AG09319 (cell line): ENCODE measurements around the gene SBDS.
A peak's percentile ranks its signal among the peaks of the same experiment; 100 is the strongest.
"Not testable (repeated sequence)": the region's sequence is repeated elsewhere in the genome, so short reads cannot be mapped to it uniquely, and the experiment has no call there.

Experiments used
- DNase-seq: peaks from one replicate; pipeline ENCODE4 v3.0.0-alpha.2; 2010; ENCODE audit warnings: low read depth; ENCODE audit errors: extremely low read depth
- TF ChIP-seq, protein P1 (sequence below): IDR thresholded peaks from 2 replicates; pipeline ENCODE4 v1.5.1; 2011; ENCODE audit warnings: low read depth, mild to moderate bottlenecking, inconsistent platforms, low read length, moderate library complexity

SBDS gene

DNA sequence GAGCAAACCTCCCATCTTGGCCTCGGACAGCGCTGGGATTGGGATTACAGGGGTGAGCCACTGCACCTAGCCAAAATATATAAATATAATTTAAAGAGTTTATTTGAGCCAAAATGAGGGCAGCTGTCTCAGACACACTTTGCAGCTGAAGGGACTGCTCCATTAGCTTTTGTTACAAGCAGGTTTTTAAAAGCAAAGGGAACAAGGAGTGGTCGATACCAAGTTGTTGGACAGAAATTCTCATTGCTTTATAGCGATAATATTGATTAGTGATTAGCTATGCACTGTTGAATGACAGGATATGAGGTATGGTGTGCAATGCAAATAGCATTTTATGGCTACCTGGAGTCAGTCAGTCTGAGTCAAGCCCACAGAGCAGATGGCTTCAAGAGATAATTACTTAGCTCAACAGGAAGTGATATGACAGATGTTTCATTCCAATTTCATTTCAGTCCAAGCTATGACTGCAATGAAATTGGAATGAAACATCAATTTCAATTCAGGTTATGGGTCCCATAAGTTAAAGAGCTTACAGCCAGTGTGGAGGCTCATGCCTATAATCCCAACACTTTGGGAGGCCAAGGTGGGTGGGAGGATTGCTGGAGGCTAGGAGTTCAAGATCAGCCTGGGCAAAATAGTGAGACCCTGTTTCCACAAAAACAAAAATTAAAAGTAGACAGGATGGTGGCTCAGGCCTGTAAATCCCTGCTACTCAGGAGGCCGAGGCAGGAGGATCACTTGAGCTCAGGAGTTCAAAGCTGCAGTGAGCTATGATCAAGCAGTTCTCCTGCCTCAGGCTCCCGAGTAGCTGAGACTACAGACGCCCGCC, 24.4 kb upstream of the SBDS start:
- TF ChIP-seq, protein P1, sequence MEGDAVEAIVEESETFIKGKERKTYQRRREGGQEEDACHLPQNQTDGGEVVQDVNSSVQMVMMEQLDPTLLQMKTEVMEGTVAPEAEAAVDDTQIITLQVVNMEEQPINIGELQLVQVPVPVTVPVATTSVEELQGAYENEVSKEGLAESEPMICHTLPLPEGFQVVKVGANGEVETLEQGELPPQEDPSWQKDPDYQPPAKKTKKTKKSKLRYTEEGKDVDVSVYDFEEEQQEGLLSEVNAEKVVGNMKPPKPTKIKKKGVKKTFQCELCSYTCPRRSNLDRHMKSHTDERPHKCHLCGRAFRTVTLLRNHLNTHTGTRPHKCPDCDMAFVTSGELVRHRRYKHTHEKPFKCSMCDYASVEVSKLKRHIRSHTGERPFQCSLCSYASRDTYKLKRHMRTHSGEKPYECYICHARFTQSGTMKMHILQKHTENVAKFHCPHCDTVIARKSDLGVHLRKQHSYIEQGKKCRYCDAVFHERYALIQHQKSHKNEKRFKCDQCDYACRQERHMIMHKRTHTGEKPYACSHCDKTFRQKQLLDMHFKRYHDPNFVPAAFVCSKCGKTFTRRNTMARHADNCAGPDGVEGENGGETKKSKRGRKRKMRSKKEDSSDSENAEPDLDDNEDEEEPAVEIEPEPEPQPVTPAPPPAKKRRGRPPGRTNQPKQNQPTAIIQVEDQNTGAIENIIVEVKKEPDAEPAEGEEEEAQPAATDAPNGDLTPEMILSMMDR: no peak

DNA sequence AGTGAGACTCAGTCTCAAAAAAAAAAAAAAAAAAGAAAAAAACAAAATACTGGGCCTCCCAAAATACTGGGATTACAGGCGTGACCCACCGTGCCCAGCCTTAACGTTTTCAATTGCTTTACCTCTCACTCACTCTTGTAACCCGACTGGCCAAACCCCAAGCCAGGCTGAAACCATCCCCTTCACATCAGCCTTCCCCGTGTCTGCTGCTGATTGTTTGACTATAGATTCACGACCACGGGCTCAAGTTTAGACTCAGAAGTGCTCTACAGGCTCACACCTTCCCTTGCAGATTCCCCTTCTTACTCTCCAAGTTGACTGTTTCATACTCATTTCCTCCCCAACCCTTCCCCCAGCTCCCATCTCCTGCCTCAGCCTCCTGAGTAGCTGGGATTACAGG, 23.6 kb upstream of the SBDS start:
- no peak for DNase-seq
- TF ChIP-seq, protein P1: no peak

More for the DNA sequence above, 24.4 kb upstream of the SBDS start:
- no peak for DNase-seq

DNA sequence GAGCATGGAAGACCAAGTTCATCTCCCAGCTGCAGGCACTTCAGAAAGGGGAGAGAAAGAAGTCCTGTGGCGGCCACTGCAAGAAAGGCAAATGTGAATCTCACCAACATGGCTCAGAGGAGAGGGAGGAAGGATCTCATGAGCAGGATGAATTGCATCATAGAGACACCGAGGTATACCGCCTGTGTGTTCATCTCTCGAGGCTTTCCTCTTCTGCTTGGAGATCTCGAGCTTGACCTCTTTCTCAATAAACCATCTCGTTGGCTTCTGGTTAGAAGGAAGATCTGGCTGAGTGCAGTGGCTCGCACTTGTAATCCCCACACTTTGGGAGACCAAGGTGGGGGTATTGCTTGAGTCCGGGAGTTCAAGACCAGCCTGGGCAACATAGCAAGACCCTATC, 22.6 kb upstream of the SBDS start:
- not testable (repeated sequence) for DNase-seq

DNA sequence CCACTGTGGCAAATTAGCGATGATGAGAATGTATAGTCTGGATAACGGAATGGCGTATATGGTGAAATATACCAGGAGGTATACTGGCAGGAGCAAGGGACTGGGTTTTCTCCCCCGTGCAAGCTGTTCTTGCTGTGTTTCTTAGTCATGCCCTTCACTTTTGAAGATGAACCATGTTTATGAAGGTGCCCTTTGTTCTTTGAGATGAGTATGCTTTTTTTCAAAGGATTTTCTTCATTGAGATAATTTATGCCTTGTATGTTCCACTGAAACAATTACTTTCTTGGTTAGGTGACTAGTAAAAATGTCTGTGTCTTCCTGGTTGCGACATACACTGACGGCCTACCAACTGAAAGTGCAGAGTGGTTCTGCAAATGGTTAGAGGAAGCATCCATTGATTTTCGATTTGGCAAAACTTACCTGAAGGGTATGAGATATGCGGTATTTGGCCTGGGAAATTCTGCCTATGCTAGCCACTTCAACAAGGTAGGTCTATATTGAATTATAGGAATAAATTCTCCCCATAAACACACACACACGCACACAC, 18.8 kb upstream of the SBDS start:
- not testable (repeated sequence) for DNase-seq

DNA sequence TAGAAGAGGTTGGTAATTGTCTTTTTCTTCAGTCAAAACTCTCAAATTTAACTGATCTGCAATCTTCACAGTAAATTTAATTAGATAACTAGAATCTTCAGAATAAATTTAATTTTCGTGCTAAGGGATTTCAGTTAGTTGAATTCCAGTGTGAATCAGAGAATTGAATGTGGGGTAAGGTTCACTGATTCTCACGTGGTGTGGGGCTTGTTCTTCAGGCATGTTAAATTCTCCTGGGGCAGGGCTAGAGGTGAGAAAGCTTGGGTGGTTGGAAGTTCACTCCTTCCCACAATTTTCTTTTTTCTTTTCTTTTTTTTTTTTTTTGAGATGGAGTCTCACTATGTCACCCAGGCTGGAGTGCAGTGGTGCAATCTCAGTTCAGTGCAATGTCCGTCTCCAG, 14.3 kb upstream of the SBDS start:
- DNase-seq: not testable (repeated sequence)

DNA sequence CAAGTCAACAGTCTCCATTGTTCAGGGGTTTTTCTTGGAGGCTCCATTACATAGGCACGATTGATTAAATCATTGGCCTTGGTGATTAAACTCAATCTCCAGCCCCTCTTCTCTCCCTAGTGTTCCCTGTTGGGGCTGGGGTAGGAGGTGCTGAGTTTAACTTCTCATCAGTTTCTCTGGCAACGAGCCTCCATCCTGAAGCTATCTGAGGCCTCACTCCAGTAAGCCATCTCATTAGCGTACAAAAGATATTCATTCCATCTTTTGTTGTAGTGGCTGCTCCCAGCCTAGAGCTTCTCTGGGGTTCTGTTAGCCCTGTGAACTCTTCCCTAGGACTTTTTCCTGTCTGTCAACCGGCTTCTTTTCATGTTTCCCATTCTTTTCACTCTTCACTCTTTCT, 12.9 kb upstream of the SBDS start:
- TF ChIP-seq, protein P1: no peak
- no peak for DNase-seq

DNA sequence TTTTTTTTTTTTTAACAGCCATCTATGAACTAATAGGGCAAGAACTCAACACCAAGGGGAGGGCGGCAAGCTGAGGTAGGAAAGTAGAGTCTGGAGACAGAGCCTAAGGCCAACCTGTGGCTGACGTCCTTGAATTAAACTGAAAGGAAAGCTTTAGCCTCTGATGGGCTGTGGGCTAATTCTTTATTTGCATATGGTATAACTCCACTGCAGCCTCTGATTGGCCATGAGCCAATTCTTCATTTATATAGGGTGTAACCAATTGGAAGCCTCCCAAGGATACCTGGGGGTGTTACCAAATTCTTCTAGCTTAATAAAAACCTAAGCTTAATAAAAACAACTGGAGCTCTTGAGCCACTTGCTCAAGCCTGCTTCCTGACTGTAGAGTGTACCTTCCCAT, 11.6 kb upstream of the SBDS start:
- TF ChIP-seq, protein P1: no peak
- no peak for DNase-seq

DNA sequence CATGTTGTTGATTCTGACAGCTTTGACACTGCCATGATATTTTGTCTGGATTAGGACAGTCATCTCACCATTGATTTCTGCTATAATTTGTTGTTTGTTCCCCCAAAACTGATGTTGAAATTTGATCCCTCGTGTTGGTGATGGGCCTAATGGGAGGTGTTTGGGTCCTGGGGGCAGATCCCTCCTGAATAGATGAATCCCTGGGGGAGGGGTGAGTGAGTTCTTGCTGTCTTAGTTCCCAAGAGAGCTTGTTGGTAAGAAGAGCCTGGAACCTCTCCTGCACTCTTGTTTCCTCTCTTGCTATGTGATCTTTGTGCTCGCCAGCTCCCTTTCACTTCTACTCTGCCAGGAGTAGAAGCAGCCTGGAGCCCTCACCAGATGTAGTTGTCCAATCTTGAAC, 8.8 kb upstream of the SBDS start:
- DNase-seq: not testable (repeated sequence)

DNA sequence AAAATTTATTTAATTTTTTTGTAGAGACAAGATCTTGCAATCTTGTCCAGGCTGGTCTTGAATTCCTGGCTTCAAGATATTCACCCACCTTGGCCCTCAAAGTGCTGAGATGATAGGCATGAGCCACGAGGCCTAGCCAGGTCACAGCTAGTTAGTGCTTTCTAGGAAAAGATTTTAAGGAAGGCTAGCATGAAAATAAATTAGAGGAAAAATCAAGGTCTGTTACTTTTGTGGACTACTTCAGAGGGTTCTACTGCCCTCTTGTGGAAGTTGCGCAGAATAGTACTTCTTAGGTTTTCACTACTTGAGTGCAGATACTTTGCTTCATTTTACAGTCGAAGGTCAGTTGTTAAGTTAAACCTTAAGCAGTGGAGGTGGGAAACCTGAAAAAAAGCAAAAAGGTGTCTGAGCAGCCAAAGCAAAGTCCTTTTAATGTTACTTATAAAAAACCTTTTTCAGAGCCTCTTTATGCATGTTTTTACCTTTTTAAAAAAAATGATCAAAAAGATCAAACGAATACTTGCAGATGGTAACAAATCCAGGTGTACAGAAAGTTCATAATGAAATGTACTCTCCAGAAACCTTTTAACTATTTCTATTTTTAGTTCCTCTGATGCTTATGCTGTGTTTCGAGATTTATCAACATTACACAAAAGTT, 5.3 kb upstream of the SBDS start:
- DNase-seq: not testable (repeated sequence)

DNA sequence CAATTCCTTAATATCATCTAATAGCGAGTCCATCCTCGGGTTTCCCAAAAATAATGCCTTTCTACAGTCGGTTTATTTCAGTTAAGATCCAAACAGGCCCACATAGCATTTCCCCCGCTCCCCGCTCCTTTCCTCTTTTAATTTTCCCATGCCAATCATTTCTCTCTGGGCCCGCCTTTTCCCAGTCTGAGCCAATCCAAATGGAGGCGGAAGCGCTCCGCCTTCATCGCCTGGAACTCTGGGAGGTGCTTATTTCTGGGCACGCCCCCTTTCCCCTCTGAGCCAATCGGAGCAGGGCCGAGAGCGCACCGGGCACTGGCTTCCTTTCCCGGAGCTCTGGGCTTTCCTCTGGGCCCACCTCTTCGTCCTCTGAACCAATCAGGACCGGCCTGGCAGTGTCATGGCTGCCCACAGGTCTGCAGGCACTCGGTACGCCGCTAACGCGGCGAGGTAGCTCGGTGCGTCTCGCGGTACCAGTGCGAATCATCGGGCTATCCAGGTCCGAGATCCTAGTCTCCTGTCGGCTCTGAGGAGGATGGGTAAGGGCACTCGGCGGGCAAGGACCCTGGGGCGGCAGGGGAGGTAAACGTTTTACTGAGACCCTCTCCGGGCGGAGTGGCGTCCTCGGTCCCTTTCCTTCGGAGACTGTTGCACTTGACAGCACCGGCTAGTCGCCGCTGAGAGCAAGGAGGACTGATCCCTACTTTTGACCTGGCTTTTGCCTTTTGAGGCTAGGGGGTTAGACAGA, 1.2 kb upstream of the SBDS start, which contains the start of gene TYW1:
TYW1 (plus strand) TSS at position 390 of the 748 bp plus-strand sequence; CDS start at position 536, 146 bp downstream.
- peak; percentile 91 for DNase-seq
